HG03354 (cell line): Measurements from ENCODE around the gene HAGH.
"Not testable (repeated sequence)": the region's sequence is repeated elsewhere in the genome, so short reads cannot be mapped to it uniquely, and the experiment has no call there.

Source experiments
- ATAC-seq: cut with Tn5 transposase; IDR thresholded peaks from one replicate; pipeline ENCODE4 v1.9.1; 2021; ENCODE audit warnings: mild to moderate bottlenecking; ENCODE audit not compliant: unreplicated experiment, poor library complexity, severe bottlenecking

The HAGH gene

GRCh38 chr16:1816396-1817275, 10.0 kb downstream of the HAGH start:
- ATAC-seq: no peak

GRCh38 chr16:1815461-1815860, 11.2 kb downstream of the HAGH start:
- ATAC-seq: no peak

- ATAC-seq: no peak
These were observed 13.9 kb downstream of the HAGH start for GRCh38 chr16:1812732-1813163.

GRCh38 chr16:1810536-1810935, 16.1 kb downstream of the HAGH start:
- no peak for ATAC-seq

- no peak for ATAC-seq
These were observed 16.5 kb downstream of the HAGH start for GRCh38 chr16:1810106-1810505.

GRCh38 chr16:1809281-1809801, 17.3 kb downstream of the HAGH start:
- ATAC-seq: no peak

- ATAC-seq: no peak
These were observed 17.9 kb downstream of the HAGH start for GRCh38 chr16:1808691-1809090.

GRCh38 chr16:1807626-1808025, 19.0 kb downstream of the HAGH start:
- no peak for ATAC-seq

GRCh38 chr16:1800701-1801100, 25.9 kb downstream of the HAGH start:
- no peak for ATAC-seq

- ATAC-seq: not testable (repeated sequence)
These were observed 27.4 kb downstream of the HAGH start for GRCh38 chr16:1799263-1799662.

- ATAC-seq: no peak
These were observed 31.5 kb downstream of the HAGH start for GRCh38 chr16:1794908-1795666.

GRCh38 chr16:1794221-1794871, 32.3 kb downstream of the HAGH start:
- no peak for ATAC-seq

GRCh38 chr16:1793578-1794220, 32.9 kb downstream of the HAGH start, which contains the start of gene IGFALS:
Gene IGFALS, minus strand, starts transcription at chr16:1793705. Its CDS starts 53 bp downstream, at chr16:1793652.
- ATAC-seq: no peak

GRCh38 chr16:1792836-1793577, 33.6 kb downstream of the HAGH start:
- no peak for ATAC-seq

GRCh38 chr16:1791943-1792812, 34.4 kb downstream of the HAGH start:
- no peak for ATAC-seq

GRCh38 chr16:1791256-1791942, 35.2 kb downstream of the HAGH start:
- no peak for ATAC-seq

- no peak for ATAC-seq
These were observed 35.9 kb downstream of the HAGH start for GRCh38 chr16:1790611-1791255.
